GM12801 (cell line): Measurements from ENCODE around the gene SCN8A.

ENCODE experiments used
- TF ChIP-seq, protein P1 (sequence below): IDR thresholded peaks from one replicate; pipeline ENCODE4 v1.5.1; 2011; ENCODE audit warnings: control low read depth; ENCODE audit not compliant: insufficient read length; ENCODE audit errors: extremely low read depth

Gene SCN8A

DNA sequence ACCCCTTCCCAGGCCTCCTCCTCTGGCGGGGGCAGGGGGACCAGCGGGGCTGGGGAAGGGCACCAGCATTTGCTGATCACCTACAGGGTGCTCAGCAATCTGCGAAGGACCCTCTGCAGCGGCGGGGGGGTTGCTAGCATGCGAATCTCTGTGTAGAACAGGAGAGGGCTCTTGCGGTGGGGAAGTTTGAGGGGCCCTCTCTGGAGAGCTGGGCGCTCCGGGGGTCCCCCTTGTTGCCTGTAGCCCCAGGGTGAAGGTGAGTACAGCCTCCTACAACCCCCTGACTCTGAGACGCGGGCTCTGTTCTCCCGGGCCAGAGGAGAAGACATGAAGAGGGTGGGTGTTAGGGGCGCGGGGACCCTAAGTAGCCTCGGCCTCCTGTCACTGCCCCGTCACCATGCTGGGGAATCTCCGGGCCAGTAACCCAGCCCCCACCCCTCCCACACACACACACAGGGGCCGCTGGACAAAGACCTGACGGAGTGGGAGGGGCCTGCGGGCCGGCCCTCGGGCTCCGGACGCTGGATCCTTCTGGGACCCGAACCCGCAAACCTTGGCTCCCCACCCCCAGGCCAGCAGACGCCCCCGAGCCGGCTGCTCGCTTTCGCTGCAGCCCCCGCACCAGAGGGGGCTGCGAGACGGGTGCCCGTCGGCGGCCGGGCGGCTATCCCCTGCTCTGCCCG is 256.8 kb downstream of the SCN8A start:
- TF ChIP-seq, protein P1, sequence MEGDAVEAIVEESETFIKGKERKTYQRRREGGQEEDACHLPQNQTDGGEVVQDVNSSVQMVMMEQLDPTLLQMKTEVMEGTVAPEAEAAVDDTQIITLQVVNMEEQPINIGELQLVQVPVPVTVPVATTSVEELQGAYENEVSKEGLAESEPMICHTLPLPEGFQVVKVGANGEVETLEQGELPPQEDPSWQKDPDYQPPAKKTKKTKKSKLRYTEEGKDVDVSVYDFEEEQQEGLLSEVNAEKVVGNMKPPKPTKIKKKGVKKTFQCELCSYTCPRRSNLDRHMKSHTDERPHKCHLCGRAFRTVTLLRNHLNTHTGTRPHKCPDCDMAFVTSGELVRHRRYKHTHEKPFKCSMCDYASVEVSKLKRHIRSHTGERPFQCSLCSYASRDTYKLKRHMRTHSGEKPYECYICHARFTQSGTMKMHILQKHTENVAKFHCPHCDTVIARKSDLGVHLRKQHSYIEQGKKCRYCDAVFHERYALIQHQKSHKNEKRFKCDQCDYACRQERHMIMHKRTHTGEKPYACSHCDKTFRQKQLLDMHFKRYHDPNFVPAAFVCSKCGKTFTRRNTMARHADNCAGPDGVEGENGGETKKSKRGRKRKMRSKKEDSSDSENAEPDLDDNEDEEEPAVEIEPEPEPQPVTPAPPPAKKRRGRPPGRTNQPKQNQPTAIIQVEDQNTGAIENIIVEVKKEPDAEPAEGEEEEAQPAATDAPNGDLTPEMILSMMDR, result no peak

DNA sequence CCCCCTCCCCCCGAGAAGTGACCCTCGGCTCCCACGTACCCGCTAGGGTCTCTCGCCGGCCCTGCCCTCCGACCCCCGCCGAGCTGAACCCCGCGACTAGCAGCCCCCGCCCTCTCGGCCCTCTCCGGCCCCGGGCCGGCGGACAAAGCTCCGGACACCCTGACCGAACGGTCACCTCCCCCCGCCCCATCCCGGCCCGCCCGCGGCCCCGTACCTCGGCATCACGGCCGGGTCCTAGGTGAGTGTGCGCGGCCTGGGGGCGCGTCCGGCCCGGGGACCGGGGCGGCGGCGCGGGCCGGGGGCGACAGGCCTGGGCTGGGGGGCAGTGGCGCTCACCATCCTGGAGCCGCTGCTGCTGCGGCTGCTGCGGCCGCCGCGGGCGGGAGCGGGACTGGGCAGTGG is 257.3 kb downstream of the SCN8A start, which contains the start of gene FIGNL2:
Gene FIGNL2, minus strand, starts transcription at position 393 of the 402 bp plus-strand sequence. CDS start 26,305 bp downstream, outside the sequence.
- TF ChIP-seq, protein P1, result no peak

DNA sequence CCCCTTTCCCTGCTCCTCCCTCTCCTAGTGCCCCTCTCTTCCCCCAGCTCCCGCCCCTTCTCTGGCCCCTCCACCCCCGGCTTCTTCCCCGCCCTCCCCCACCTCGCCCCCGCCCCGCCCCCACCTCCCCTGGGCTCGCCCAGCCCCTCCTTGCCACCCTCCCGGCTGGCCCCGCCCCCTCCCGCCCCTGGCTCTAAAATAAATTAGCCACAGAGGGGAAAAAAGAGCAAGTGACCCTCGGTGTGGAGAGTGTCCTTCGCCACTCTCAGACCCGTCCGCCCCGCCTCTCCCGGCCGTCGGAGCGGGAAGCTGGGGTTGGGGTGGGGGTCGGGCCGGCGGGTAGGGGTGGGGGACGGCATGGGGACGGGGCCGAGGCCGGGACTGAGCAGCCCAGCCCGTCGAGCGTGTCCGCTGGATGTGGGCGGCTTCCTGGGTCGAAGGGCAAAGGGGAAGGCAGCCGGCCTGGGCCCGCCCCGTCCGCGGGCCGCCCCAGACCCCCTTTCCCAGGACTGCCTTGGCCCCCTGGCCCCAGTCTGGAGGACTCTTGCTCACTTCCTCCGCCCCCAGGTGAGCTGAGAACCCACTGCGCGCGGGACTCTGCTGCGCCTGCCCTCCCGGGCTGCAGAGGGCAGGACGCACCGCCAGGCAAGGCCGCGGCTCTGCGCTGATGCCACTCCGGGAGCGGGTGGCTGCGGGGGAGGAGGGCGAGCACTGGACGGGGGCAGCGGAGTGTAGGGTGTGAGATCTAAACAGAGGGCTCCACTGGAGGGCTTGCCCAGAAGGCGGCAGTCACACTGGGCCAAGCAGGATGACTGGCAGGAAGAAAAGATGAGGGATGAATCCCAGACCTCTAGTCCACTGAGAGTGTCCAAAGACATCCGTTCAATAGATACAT is 258.1 kb downstream of the SCN8A start:
- TF ChIP-seq, protein P1, result no peak

DNA sequence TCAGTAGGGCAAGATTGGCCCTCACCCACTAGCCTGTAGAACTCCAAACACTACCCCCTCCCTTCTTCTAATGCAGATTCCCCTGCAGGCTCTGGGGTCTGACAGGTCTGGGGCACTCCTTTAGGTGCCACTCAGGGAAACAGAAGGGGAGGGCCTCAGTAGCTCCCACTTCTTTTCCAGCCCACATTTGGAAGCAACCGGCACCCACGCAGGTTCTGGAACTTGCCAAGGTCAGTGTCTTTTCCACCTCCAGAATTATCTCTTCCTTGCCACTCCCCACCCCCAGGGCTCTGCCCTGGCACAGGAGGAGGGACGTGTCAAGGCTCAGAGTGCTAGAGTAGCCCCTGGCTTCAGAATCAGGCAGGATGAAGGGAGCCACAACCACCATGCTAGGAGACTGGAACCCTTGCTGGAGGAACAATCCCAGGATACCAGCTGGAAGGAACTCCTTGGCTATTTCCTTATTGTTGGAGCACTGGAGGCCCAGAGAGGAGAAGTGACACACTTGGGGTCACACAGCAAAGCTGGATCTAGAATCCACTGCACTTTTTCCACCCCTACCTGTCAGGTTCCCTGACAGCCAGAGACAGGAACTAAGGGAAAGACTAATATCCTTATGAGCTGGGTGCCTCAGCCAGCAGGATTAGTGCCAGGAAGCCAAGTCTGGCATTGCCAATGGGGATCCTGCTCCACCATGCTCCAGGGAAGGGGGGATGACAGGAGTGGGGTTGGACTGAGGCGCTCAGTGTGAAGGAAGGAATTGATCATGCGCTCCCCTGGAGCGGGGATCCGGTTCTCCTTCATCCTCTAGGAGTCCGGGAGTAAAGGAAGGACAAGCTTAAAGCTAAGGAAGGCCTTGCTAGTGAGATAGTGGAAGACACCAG is 259.3 kb downstream of the SCN8A start:
- TF ChIP-seq, protein P1, result no peak

DNA sequence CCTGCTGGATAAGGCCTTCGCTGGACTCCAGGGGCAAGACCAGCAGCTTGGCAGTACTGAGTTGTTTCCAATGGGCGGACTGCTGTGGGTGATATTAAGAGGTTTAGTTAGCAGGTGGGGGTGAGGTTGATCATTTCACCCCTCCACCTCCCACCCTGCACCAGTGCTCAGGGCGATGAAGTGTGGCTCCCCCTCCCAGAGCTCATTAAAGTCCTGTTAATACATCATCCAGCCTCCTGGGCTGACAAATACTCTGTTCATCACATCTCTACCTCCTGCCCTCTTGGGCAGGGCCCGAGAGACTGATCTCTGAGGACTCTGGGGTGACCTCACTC is 259.9 kb downstream of the SCN8A start:
- TF ChIP-seq, protein P1, result no peak

DNA sequence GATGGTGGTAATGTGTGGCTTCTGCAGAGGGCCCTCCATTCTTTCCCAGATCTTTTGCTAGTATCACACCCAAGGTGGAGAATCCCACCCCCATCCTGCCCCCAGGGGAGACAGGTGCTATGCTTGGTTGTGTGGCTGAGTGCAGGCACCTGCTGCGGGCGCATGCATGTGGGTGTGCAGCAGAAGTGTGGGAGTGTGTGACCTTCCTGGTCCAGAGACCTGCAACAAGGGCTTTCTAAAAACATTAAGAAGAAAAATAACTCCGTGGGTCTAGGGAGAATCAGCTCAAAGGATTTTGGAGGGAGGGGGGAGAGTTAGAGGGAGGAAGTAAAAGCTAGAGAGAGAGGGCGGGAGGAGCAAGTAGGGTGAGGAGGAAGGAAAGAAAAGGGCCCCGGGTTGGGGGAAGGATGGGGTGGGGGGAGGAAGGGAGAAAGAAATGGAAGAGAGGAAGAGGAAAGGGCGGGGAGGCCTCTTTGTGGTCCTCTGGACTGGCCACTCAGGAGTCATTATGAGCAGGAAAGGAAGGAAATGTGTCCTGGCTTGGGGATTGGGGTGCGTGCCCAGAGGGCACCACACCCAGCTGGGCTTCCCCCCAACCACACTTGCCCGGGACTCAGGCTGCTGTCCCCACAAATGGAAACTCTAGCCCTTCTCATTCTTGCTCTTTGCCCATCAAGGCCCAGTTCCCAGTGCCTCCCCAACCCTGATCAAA is 260.5 kb downstream of the SCN8A start:
- TF ChIP-seq, protein P1, result no peak
